HepG2 (cell line): Measurements from ENCODE around the gene TMEM214. TPM values are rescaled to one million over a fixed set of nuclear protein-coding genes. Genes with fewer than 3 reads are reported as not detected.
A peak's percentile ranks its signal among the peaks of the same experiment; 100 is the strongest.

Experiments
- ATAC-seq: fragments of 200-7000 bp; cut with Tn5 transposase; 3 replicates; pipeline ENCODE4 v1.9.1; 2020; ENCODE audit warnings: mild to moderate bottlenecking, moderate library complexity
- BruUV-seq: library from RNA; stranded (reverse); fragments of 400-500 nt; replicated peaks from 2 replicates; lab custom pipeline; 2021; lab: Mats Ljungman, UMichigan
- CTCF ChIA-PET: fragments of 300-600 bp; formaldehyde crosslinking; extraction: SDS; loops from one replicate; lab custom pipeline; 2021; ENCODE audit warnings: low total read pairs, inconsistent platforms, low intra/inter-chr PET ratio; lab: Yijun Ruan, JAX
- POLR2A ChIA-PET: fragments of 350-600 bp; sonication (Branson Sonifier 250); formaldehyde crosslinking; loops from one replicate; lab custom pipeline; 2020; ENCODE audit warnings: antibody characterized with exemption, inconsistent platforms; lab: Yijun Ruan, JAX
- DNase-seq: peaks from one replicate; pipeline ENCODE4 v3.0.0-alpha.2; 2015; ENCODE audit warnings: low spot score
- FAIRE-seq: peaks from 3 replicates; lab custom pipeline; 2011; peaks lifted over from hg19 to GRCh38; lab: Jason Lieb, UNC
- H2AFZ ChIP-seq: one replicate; pipeline ENCODE4 v1.6.1; 2011; ENCODE audit warnings: low read length, inconsistent platforms
- H3K27ac ChIP-seq: fragments of 300-600 bp; 3 replicates; pipeline ENCODE4 v1.8.0; 2011; ENCODE audit warnings: mixed run types, mild to moderate bottlenecking, mixed read lengths, low read length, inconsistent platforms; ENCODE audit not compliant: insufficient read depth; ENCODE audit errors: extremely low read length
- H3K27me3 ChIP-seq, 2 experiments: fragments of 200-600 bp in 1 of 2; 2 replicates in 1 of 2; 3 replicates in 1 of 2; pipeline versions ENCODE4 v1.6.0 to v1.8.0; 2011; ENCODE audit warnings: low read length in 2 of 2, mild to moderate bottlenecking in 2 of 2, moderate library complexity in 2 of 2, inconsistent platforms in 1 of 2; ENCODE audit not compliant: insufficient read depth in 2 of 2, control insufficient read depth in 1 of 2
- H3K36me3 ChIP-seq, 2 experiments: fragments of 200-600 bp in 1 of 2; replicated peaks in 1 of 2; 2 replicates in 1 of 2; 3 replicates in 1 of 2; pipeline versions ENCODE4 v1.5.1 to v1.8.0; 2011; ENCODE audit warnings: low read length in 2 of 2, inconsistent platforms in 1 of 2; ENCODE audit not compliant: insufficient read depth in 2 of 2, control insufficient read depth in 1 of 2
- H3K4me1 ChIP-seq: 2 replicates; pipeline ENCODE4 v1.5.1; 2012; ENCODE audit warnings: low read length, inconsistent platforms; ENCODE audit not compliant: insufficient read depth
- H3K4me2 ChIP-seq: 2 replicates; pipeline ENCODE4 v1.6.0; 2011; ENCODE audit warnings: low read depth, low read length, inconsistent platforms
- H3K4me3 ChIP-seq, 3 experiments: fragments of 200-600 bp in 1 of 3; sonication (generic), shearing (Covaris generic) in 1 of 3; replicated peaks in 1 of 3; 2 replicates each; pipeline ENCODE4 v1.5.1; 2011 to 2016; ENCODE audit warnings: low read length in 3 of 3, inconsistent platforms in 2 of 3, low read depth in 2 of 3, mild to moderate bottlenecking in 2 of 3, control low read depth in 1 of 3, mixed read lengths in 1 of 3; ENCODE audit not compliant: insufficient read depth in 1 of 3
- H3K79me2 ChIP-seq: one replicate; pipeline ENCODE4 v1.6.1; 2011; ENCODE audit warnings: low read length, inconsistent platforms; ENCODE audit not compliant: insufficient read depth
- H3K9ac ChIP-seq: 2 replicates; pipeline ENCODE4 v1.6.0; 2011; ENCODE audit warnings: mild to moderate bottlenecking, low read depth, low read length, inconsistent platforms; ENCODE audit not compliant: insufficient read depth
- H3K9me3 ChIP-seq: 2 replicates; pipeline ENCODE4 v1.5.1; 2012; ENCODE audit warnings: mild to moderate bottlenecking, low read length
- H4K20me1 ChIP-seq: 2 replicates; pipeline ENCODE4 v1.6.0; 2011; ENCODE audit warnings: inconsistent platforms, mild to moderate bottlenecking, low read length, moderate library complexity; ENCODE audit not compliant: insufficient read depth
- AHDC1 ChIP-seq: sonication (generic); formaldehyde crosslinking; IDR thresholded peaks from 2 replicates; pipeline ENCODE4 v1.5.1; 2020; ENCODE audit warnings: mild to moderate bottlenecking, missing genetic modification reagents, borderline replicate concordance
- CAMTA2 ChIP-seq: sonication (generic); formaldehyde crosslinking; IDR thresholded peaks from 2 replicates; pipeline ENCODE4 v1.4.0; 2020; ENCODE audit warnings: mild to moderate bottlenecking, missing genetic modification reagents, borderline replicate concordance
- CREB1 ChIP-seq, 2 experiments: fragments of 450-650 bp in 1 of 2; IDR thresholded peaks; 2 replicates each; pipeline ENCODE4 v1.6.1; 2016 to 2017; ENCODE audit warnings: control low read depth in 1 of 2, mild to moderate bottlenecking in 1 of 2, missing compliant biosample characterization in 1 of 2, missing genetic modification characterization in 1 of 2
- ESRRA ChIP-seq: sonication (generic); formaldehyde crosslinking; IDR thresholded peaks from 2 replicates; pipeline ENCODE4 v1.5.1; 2020; ENCODE audit warnings: mild to moderate bottlenecking, low read depth, missing genetic modification reagents
- GABPB1 ChIP-seq: IDR thresholded peaks from 2 replicates; pipeline ENCODE4 v1.6.1; 2016; ENCODE audit warnings: mild to moderate bottlenecking, missing genetic modification reagents, moderate library complexity, missing compliant biosample characterization
- GATAD1 ChIP-seq: IDR thresholded peaks from 2 replicates; pipeline ENCODE4 v1.6.1; 2016; ENCODE audit warnings: missing genetic modification reagents, missing compliant biosample characterization
- GTF3A ChIP-seq: sonication (generic); formaldehyde crosslinking; conservative IDR thresholded peaks from 2 replicates; pipeline ENCODE4 v1.4.0; 2020; ENCODE audit warnings: mild to moderate bottlenecking, missing genetic modification reagents
- HNRNPL ChIP-seq: fragments of 200-400 bp; formaldehyde crosslinking; IDR thresholded peaks from 2 replicates; pipeline ENCODE4 v1.6.1; 2017; ENCODE audit warnings: mild to moderate bottlenecking, low read depth, low read length
- KAT8 ChIP-seq: IDR thresholded peaks from 2 replicates; pipeline ENCODE4 v1.6.1; 2016; ENCODE audit warnings: missing genetic modification reagents, missing compliant biosample characterization
- RXRB ChIP-seq: IDR thresholded peaks from 2 replicates; pipeline ENCODE4 v1.6.1; 2016; ENCODE audit warnings: borderline replicate concordance, missing genetic modification reagents, missing compliant biosample characterization
- SP2 ChIP-seq: sonication (generic); formaldehyde crosslinking; IDR thresholded peaks from 2 replicates; pipeline ENCODE4 v1.5.1; 2020; ENCODE audit warnings: mild to moderate bottlenecking, missing genetic modification reagents
- TEAD2 ChIP-seq: sonication (generic); formaldehyde crosslinking; IDR thresholded peaks from 2 replicates; pipeline ENCODE4 v1.9.0; 2021; ENCODE audit warnings: missing genetic modification reagents
- XBP1 ChIP-seq: sonication (generic); formaldehyde crosslinking; IDR thresholded peaks from 2 replicates; pipeline ENCODE4 v1.5.0; 2020; ENCODE audit warnings: missing genetic modification reagents
- YY1 ChIP-seq: IDR thresholded peaks from 2 replicates; pipeline ENCODE4 v1.6.1; 2011; ENCODE audit warnings: low read length, low read depth, moderate library complexity, mild to moderate bottlenecking; ENCODE audit not compliant: insufficient read depth, insufficient replicate concordance
- ZFY ChIP-seq: sonication (generic); formaldehyde crosslinking; IDR thresholded peaks from 2 replicates; pipeline ENCODE4 v1.4.0; 2020; ENCODE audit warnings: missing genetic modification reagents
- ZNF256 ChIP-seq: sonication (generic); formaldehyde crosslinking; conservative IDR thresholded peaks from 2 replicates; pipeline ENCODE4 v1.4.0; 2020; ENCODE audit warnings: missing genetic modification reagents
- ZNF326 ChIP-seq: sonication (generic); formaldehyde crosslinking; IDR thresholded peaks from 2 replicates; pipeline ENCODE4 v1.4.0; 2020; ENCODE audit warnings: missing genetic modification reagents, borderline replicate concordance
- ZSCAN9 ChIP-seq: IDR thresholded peaks from 2 replicates; pipeline ENCODE4 v1.6.1; 2016; ENCODE audit warnings: borderline replicate concordance
- WGBS: methylation state at CpG from one replicate; pipeline ENCODE4 v1.1.6; 2017; ENCODE audit warnings: low lambda C conversion rate; 5-methylcytosine and 5-hydroxymethylcytosine counted together
- in situ Hi-C: cut with HindIII; loops from 2 replicates; pipeline ENCODE4 v1.10.0; 2017; ENCODE audit warnings: low pct_unique_long_range_greater_than_20kb; ENCODE audit not compliant: extremely low pct_ligation_motif_present
- intact Hi-C: fragments of 100-400 bp; cut with micrococcal nuclease; formaldehyde crosslinking; loops from one replicate; pipeline ENCODE4 v1.10.0; 2022; ENCODE audit not compliant: unreplicated experiment
- polyA plus RNA-seq, 8 experiments: library from polyadenylated mRNA; depleted of rRNA in 3 of 8; stranded (reverse) in 7 of 8; unstranded in 1 of 8; fragments of >200 nt; fragmentation: Illumina TruSeq in 4 of 8; extraction: Trizol in 4 of 8; gene quantifications; 2 replicates each; pipeline versions ENCODE4 v1.2.1 to v1.2.3, GENCODE V29; 2011 to 2016; ENCODE audit warnings: low read depth in 4 of 8, missing spikeins in 1 of 8, mixed read lengths in 1 of 8; ENCODE audit not compliant: insufficient read depth in 1 of 8
- total RNA-seq, 5 experiments: library from RNA; depleted of rRNA; stranded (reverse); fragments of >200 nt; fragmentation: Illumina TruSeq; extraction: Trizol; gene quantifications; 2 replicates each; pipeline ENCODE4 v1.2.3, GENCODE V29; 2016; ENCODE audit warnings: low read depth in 1 of 5

Gene TMEM214
- total and polyA plus RNA-seq, 2 of the 13 experiments (the other 11 are each of a cell fraction or from before 2014, with no cell fraction given) = 58.3 to 132 TPM

DNA sequence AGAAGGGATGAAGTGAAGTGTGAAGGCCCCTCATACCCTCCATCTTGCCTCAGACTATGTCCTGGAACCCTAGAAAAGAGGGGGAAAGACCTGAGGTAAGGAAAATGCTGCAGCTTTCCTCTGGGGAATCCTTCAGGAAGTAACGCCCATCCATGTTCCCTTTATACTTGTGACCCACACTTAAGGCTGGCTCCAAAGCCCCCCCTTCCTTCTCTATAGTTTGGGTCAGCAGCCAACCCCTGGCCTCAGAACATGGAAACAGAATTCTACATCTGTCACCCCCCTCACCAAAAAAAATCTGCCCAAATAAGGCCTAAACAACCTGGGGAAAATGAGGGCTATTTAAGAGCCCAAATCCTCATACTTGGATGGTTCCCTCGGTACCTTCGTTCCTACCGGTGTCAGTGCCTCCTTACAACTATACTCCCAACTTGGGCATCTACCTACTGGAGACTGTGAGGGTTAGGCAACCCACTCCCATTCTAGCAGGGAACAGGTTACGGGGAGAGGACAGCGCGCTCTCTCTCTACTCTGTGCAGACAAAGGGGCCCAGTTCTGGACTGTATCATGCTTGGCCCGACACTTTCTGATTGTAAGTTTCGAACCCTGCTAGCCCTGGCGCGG, 38.0 kb downstream of the TMEM214 start (continued):
- TF ChIP-seq TEAD2 (CRISPR knock-in tag) = no peak
- TF ChIP-seq CREB1 (IDR thresholded peaks at IDR 0.05) = no peak
- no peak for TF ChIP-seq CREB1 (CRISPR knock-in tag; IDR thresholded peaks at IDR 0.05)
- TF ChIP-seq GABPB1 (CRISPR knock-in tag) = no peak
- TF ChIP-seq RXRB = no peak
- no peak for TF ChIP-seq ZNF326
- TF ChIP-seq ZNF256 = 0 out of 2 replicates have a peak, but pooled peaks have one; percentile 65

- peaks cover 30% of the 10 kb centered on the region for H3K79me2 ChIP-seq
- H3K4me3 ChIP-seq = peak within 1 kb of the TSS; percentile 92 to 99 (median 98)
- H4K20me1 ChIP-seq = no peaks in the 10 kb centered on the region
- no peaks in the 10 kb centered on the region for H3K9me3 ChIP-seq
- H3K27ac ChIP-seq = peak within 1 kb of the TSS; percentile 72
- CTCF ChIA-PET = no interaction called here
- peak; percentile 88 for ATAC-seq
- peak; percentile 88 for DNase-seq
- no peak within 1 kb of the TSS for H2AFZ ChIP-seq
- intact Hi-C loops (loop anchor here (1.0 kb wide), 1 partner anchor 20 kb away; the partner anchor contains the start of gene AGBL5), in situ Hi-C loops (no loop called here)
- WGBS = under 1% methylated on average over 25 of the region's 86 CpGs
- H3K36me3 ChIP-seq = peaks cover 15 to 27% of the 10 kb centered on the region in 2 experiments
- POLR2A ChIA-PET = interaction anchor here (0.8 to 4.3 kb wide), 15 partner anchors 9 to 557 kb away, joined by 3 to 106 read pairs (median 7); partner anchors contain the start of genes ABHD1, AGBL5, ATRAID and CCDC121
- BruUV-seq = no TSS peak
- H3K4me2 ChIP-seq = peak within 1 kb of the TSS; percentile 96
- H3K27me3 ChIP-seq = peaks cover 0 to 16% of the 10 kb centered on the region in 2 experiments; a peak in 2 of 5 replicates
- H3K9ac ChIP-seq = peak within 1 kb of the TSS; percentile 97
- peak; percentile 32 for FAIRE-seq
- peaks cover 70% of the 10 kb centered on the region for H3K4me1 ChIP-seq
- TF ChIP-seq CAMTA2 (CRISPR knock-in tag) (no peak), AHDC1 (CRISPR knock-in tag) (0 out of 2 replicates have a peak, but pooled peaks have one; percentile 0), ZFY (CRISPR knock-in tag) (peak; percentile 92), KAT8 (CRISPR knock-in tag) (peak; percentile 93), HNRNPL (0 out of 2 replicates have a peak, but pooled peaks have one; percentile 22), YY1 (peak; percentile 82), ESRRA (0 out of 2 replicates have a peak, but pooled peaks have one; percentile 31), SP2 (CRISPR knock-in tag) (peak; percentile 25; the same call in 1 of the 2 replicates), XBP1 (CRISPR knock-in tag) (no peak), ZSCAN9 (CRISPR knock-in tag) (peak; percentile 54), GATAD1 (CRISPR knock-in tag) (peak; percentile 94), GTF3A (CRISPR knock-in tag) (0 out of 2 replicates have a peak, but pooled peaks have one; percentile 20)
Observed at GRCh38 chr2:27071277-27071989, 38.7 kb downstream of the TMEM214 start, which contains the start of gene OST4. TSS of gene OST4 (minus strand) at chr2:27071654.
